Activated B cell treated with CpG ODN at 0.5 μM for 24 hours (primary cell): Measurements from ENCODE around the gene LRRC17. TPM values are rescaled to one million over a fixed set of nuclear protein-coding genes. Genes with fewer than 3 reads are reported as not detected.

Experiments used
- ATAC-seq: fragments of 200-7000 bp; cut with Tn5 transposase; one replicate; pipeline ENCODE4 v1.10.0; 2021; ENCODE audit warnings: low read depth, mild to moderate bottlenecking, moderate library complexity
- CTCF ChIA-PET: fragments of 350-600 bp; sonication (Branson Sonifier 250); formaldehyde crosslinking; loops from one replicate; lab custom pipeline; 2021; ENCODE audit warnings: antibody characterized with exemption; lab: Charles Lee
- POLR2A ChIA-PET: fragments of 350-600 bp; sonication (Branson Sonifier 250); formaldehyde crosslinking; loops from one replicate; lab custom pipeline; 2021; ENCODE audit warnings: antibody characterized with exemption; lab: Charles Lee
- DNase-seq: peaks from one replicate; pipeline ENCODE4 v3.0.0; 2022
- H3K27ac Mint-ChIP-seq: one replicate; pipeline ENCODE4 v1.8.0; 2020; ENCODE audit warnings: mixed read lengths
- H3K27me3 Mint-ChIP-seq: one replicate; pipeline ENCODE4 v1.8.0; 2021; ENCODE audit warnings: mixed read lengths
- H3K36me3 Mint-ChIP-seq: one replicate; pipeline ENCODE4 v1.8.0; 2021; ENCODE audit warnings: low read depth, mixed read lengths
- H3K4me1 Mint-ChIP-seq: one replicate; pipeline ENCODE4 v1.8.0; 2021; ENCODE audit warnings: mixed read lengths
- H3K4me3 Mint-ChIP-seq: one replicate; pipeline ENCODE4 v1.8.0; 2020; ENCODE audit warnings: mild to moderate bottlenecking, mixed read lengths
- H3K9me3 Mint-ChIP-seq: one replicate; pipeline ENCODE4 v1.8.0; 2020; ENCODE audit warnings: mixed read lengths
- intact Hi-C: fragments of 100-400 bp; cut with micrococcal nuclease; formaldehyde crosslinking; loops from one replicate; pipeline ENCODE4 v1.15.1; 2024
- total RNA-seq: library from RNA; stranded (reverse); gene quantifications from 2 replicates; pipeline ENCODE4 v1.2.3, GENCODE V29; 2022
- TF ChIP-seq, protein P1 (sequence below): fragments of 200-600 bp; IDR thresholded peaks from one replicate; pipeline ENCODE4 v1.8.0; 2022; ENCODE audit warnings: antibody characterized with exemption, mild to moderate bottlenecking

Gene LRRC17
- total RNA-seq, 1 donor from 2014 or later: 0.16 TPM

GRCh38 chr7:102983602-102984001 is 70.8 kb downstream of the LRRC17 start:
- Mint-ChIP-seq H3K4me1 (no peaks in the 10 kb centered on the region), H3K36me3 (no peaks in the 10 kb centered on the region), H3K9me3 (no peaks in the 10 kb centered on the region), H3K27me3 (no peaks in the 10 kb centered on the region), H3K27ac (no peak overlapping the region), H3K4me3 (no peak overlapping the region)
- intact Hi-C loops: no loop called here
- POLR2A ChIA-PET: no interaction called here
- CTCF ChIA-PET: no interaction called here
- TF ChIP-seq, protein P1, sequence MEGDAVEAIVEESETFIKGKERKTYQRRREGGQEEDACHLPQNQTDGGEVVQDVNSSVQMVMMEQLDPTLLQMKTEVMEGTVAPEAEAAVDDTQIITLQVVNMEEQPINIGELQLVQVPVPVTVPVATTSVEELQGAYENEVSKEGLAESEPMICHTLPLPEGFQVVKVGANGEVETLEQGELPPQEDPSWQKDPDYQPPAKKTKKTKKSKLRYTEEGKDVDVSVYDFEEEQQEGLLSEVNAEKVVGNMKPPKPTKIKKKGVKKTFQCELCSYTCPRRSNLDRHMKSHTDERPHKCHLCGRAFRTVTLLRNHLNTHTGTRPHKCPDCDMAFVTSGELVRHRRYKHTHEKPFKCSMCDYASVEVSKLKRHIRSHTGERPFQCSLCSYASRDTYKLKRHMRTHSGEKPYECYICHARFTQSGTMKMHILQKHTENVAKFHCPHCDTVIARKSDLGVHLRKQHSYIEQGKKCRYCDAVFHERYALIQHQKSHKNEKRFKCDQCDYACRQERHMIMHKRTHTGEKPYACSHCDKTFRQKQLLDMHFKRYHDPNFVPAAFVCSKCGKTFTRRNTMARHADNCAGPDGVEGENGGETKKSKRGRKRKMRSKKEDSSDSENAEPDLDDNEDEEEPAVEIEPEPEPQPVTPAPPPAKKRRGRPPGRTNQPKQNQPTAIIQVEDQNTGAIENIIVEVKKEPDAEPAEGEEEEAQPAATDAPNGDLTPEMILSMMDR: no peak
- DNase-seq (no peak), ATAC-seq (no peak)

GRCh38 chr7:102985176-102985783 is 72.5 kb downstream of the LRRC17 start:
- no peak overlapping the region for H3K4me3 Mint-ChIP-seq
- ChIA-PET POLR2A (no interaction called here), CTCF (no interaction called here)
- ATAC-seq (no peak), DNase-seq (no peak)
- intact Hi-C loops: no loop called here
- peaks cover 6% of the 10 kb centered on the region for H3K4me1 Mint-ChIP-seq
- H3K27ac Mint-ChIP-seq: no peak overlapping the region
- H3K36me3 Mint-ChIP-seq: no peaks in the 10 kb centered on the region
- no peaks in the 10 kb centered on the region for H3K9me3 Mint-ChIP-seq
- no peaks in the 10 kb centered on the region for H3K27me3 Mint-ChIP-seq
- TF ChIP-seq, protein P1: no peak

DNA sequence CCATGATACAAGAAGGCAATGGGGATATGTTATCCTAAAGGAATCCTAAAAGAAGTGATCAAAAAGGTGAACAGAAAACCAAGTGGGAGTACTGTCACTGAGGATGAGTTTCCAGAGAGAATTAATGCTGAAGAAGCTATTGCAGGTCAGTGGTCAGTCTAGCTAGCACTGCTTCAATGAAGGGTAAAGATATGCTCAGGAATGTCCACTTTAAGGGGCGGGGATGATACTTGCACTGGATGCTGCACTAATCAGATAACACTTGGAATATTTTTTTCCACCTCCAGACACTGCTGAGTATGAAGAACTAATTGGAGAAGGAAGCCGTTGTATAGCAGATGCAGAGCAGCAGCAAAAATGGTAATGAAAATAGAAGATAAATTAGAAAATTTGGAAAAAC is 75.3 kb downstream of the LRRC17 start:
- TF ChIP-seq, protein P1: no peak
- ChIA-PET CTCF (no interaction called here), POLR2A (no interaction called here)
- DNase-seq (no peak), ATAC-seq (no peak)
- Mint-ChIP-seq H3K27ac (no peak overlapping the region), H3K9me3 (no peaks in the 10 kb centered on the region), H3K4me1 (peaks cover 6% of the 10 kb centered on the region), H3K36me3 (no peaks in the 10 kb centered on the region), H3K4me3 (no peak overlapping the region), H3K27me3 (no peaks in the 10 kb centered on the region)
- intact Hi-C loops: no loop called here

DNA sequence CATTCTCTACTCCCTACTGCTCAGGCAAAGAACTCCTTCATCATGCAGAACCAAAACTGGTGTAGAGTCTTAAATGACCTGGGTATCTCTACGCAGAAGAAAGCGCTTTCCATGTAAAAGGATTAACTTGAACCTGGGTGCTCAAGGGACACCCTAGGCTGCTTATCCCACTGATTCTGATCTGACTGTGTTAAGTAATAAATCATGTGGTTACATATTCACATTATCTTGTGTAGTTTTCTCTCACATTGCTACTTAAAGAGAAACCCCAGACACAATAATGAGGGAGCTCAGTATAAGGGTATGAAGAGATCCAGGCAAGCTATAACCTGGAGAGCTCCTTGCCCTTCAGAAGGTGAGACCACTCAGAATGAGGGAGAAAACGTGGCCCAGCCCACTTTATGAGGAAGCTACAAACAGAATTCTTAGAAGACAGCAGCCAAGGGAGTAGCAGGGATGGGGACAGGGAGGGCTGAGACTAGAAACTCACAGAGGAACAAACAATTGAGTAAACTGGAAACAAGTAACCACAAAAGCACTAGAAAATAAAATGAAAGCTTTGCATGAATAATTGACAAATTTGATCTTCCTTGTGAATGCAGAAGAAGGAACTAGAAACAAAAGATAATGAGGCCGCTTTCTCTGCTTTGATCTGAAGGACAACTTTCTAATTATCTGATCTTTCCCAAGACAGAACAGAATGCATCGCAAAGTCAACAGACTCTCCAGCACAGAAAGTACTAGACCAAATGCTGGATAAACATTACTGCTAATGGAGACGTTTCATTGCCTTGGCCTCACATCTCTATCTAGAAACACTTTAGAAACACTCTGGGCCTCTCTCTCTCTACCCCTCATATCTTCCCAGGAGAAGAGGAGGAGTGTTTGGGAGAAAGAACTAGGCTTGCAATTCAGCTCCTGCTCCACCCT is 76.1 kb downstream of the LRRC17 start:
- Mint-ChIP-seq H3K27ac (no peak overlapping the region), H3K36me3 (no peaks in the 10 kb centered on the region), H3K9me3 (no peaks in the 10 kb centered on the region), H3K4me1 (peaks cover 6% of the 10 kb centered on the region), H3K27me3 (no peaks in the 10 kb centered on the region), H3K4me3 (no peak overlapping the region)
- no peak for DNase-seq
- POLR2A ChIA-PET: no interaction called here
- no peak for ATAC-seq
- intact Hi-C loops: no loop called here
- CTCF ChIA-PET: no interaction called here
- TF ChIP-seq, protein P1: no peak

GRCh38 chr7:102990642-102991041 is 77.8 kb downstream of the LRRC17 start:
- no peak for ATAC-seq

More at GRCh38 chr7:102990642-102991041, 77.8 kb downstream of the LRRC17 start:
- Mint-ChIP-seq H3K27ac (no peak overlapping the region), H3K4me3 (no peak overlapping the region), H3K27me3 (no peaks in the 10 kb centered on the region), H3K4me1 (peaks cover 6% of the 10 kb centered on the region), H3K9me3 (no peaks in the 10 kb centered on the region), H3K36me3 (no peaks in the 10 kb centered on the region)
- POLR2A ChIA-PET: no interaction called here
- intact Hi-C loops: no loop called here
- CTCF ChIA-PET: no interaction called here
- TF ChIP-seq, protein P1: no peak
- no peak for DNase-seq
